Activated CD4-positive, CD25-positive, alpha-beta regulatory T cell (primary cell): ENCODE results near the gene LYZL6.
"Not testable (repeated sequence)": the region's sequence is repeated elsewhere in the genome, so short reads cannot be mapped to it uniquely, and the experiment has no call there.

Experiments used
- DNase-seq, 4 experiments: peaks; one replicate each; lab custom pipeline; 2025; lab: John Stamatoyannopoulos, UW

The LYZL6 gene

DNA sequence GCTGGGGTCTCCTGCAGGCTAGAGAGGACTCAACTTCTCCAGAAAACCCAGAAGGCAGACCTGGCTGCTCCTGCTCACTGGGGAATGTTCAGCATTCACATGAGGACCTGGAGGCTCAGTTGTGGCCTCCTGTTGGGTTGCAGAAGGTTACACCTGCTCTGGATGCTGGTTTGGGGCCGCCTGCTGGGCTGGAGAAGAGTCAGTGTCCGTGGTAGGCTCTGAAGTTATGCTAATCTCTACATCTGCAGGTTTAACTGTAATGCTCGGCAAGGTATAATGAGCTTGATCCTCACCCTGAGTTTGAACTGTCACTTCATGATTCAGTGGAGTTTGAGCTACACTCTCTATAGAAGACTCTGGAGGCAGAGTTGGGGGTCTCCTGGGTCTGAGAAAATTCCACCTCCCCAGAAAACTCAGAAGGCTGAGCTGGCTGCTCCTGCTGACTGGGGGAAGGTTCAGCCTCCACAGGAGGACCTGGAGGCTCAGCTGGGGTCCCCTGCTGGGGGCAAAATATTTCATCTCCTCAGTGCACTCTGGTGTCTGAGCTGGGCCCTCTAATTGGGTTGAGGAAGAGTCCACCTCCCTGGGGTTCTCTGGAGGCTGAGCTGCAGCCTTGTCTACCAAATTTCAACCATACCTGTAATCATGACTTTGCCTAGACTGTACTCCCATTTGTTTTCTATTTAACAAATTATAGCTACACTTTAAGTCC is 36.4 kb downstream of the LYZL6 start:
- DNase-seq, result no peak

DNA sequence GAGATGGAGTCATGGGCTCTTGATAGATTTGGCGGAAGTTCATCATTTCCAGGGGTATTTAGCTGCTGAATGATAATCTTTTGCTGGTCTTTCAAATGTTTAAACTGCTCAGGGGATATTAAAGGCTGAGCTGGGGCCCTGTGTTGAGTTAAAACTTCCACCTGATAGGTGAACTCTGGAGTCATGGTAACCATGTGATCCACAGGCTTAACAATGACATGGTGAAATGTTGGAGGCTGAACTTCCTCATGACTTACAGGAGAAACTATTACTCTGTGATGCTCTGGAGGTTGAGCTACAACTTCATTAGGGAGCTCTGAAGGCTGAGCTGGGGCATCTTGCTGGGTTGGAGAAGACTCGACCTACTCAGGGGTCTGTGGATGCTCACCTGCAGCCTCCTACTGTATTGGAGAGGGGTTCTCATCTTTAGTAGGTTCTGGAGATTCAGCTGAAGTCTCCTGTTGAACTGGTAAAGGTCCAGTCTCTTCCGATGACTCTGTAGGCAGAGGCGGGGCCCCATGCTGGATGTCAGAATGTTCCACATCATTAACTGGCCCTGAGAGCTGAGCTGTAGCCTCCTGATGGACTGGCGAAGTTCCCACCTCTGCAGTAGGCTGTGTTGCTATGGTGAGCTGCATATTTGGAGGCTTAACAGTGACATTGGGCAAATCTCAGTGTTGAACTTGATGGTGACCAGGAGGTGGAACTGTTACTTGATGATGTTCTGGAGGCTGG is 37.2 kb downstream of the LYZL6 start:
- DNase-seq, result no peak

DNA sequence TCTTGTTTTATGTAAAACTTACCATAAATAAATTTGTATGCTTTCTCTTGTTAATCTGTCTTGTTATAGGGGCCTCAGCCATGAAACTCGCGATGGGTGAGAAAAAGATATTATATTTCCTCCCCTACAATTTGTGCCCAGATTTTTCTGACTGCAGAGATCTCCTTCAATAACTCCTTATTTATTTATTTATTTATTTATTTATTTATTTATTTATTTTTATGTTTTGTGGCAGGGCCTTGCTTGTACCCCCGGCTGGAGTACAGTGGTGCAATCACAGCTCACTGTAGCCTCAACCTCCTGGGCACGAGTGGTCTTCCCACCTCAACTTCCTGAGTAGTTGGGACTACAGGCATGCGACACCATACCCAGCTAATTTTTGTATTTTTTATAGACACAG is 40.1 kb downstream of the LYZL6 start:
- no peak for DNase-seq

DNA sequence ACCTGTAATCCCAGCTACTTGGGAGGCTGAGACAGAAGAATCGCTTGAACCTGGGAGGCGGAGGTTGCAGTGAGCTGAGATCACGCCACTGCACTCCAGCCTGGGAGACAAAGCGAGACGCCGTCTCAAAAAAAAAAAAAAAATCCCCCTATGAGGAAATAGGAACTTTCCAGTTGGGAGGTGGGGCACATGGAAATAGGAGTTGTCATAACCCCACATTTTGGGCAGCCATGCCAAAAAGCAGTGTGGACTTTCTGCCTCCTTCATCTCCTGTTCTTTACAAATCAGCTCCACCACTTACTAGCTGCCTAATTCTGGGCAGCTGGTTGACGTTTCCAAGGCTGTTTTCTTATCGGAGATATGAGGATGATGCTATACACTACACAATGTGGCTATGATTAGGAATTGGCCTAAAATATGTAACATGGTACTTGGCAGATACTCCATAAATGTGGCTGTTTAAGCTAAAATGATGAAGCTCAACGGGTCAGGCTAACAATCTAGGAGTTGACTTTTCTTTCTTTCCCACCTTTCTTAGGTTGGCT is 41.8 kb downstream of the LYZL6 start:
- DNase-seq, result no peak

DNA sequence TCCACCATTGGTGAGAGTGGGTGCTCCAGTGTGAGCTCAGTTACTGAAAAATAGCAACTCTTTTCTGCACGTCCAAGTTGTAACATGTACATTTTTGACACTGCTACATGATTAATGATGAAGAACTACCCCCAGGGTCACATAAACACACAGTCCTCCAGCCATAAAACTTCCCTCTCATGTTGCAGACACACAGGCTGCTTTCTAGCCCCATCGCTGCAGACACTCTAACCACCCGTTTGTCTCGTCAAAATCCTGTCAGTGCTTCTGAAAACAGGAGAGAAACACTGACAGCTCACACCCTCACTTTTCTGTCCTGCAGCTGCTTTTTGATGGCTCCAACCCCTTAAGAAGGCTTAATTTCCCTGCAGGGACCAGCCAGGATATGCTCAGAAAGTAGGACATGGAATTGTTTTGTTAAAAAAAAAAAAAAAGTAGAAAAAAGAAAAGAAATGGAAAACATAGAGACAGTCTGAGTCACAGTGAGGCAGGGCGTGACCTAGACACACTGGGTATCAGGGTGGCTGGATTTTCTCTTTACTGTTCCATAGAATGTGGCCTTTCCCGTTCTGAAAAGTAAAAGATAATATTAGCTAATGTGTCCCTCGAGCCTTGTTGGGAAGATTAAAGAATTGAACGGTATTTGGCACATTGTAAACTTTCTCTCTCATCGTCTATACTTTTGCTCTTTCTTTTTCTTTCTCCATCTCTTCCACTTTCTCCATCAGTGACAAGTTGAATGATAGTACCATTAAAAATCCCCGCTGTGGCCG is 42.6 kb downstream of the LYZL6 start:
- DNase-seq, result no peak

DNA sequence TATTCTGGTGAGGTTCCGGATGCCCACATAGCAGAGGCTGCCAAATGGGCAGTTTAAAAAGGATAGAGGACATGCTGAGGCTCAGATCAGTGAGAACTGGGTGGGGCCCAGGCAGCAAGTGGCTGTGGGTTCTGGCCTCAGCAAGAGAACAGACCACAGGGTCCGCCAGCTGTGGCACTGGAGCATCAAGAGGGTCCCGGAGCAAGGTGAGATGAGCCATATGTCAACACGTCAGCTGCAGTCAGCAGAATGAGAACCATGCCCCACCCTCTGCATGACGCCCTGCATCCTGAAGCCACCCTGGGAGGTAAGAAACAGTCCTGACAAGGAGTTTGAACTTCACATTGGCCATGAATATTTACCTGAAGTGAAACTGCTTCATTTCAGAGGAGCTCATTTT is 43.2 kb downstream of the LYZL6 start:
- DNase-seq, result no peak

DNA sequence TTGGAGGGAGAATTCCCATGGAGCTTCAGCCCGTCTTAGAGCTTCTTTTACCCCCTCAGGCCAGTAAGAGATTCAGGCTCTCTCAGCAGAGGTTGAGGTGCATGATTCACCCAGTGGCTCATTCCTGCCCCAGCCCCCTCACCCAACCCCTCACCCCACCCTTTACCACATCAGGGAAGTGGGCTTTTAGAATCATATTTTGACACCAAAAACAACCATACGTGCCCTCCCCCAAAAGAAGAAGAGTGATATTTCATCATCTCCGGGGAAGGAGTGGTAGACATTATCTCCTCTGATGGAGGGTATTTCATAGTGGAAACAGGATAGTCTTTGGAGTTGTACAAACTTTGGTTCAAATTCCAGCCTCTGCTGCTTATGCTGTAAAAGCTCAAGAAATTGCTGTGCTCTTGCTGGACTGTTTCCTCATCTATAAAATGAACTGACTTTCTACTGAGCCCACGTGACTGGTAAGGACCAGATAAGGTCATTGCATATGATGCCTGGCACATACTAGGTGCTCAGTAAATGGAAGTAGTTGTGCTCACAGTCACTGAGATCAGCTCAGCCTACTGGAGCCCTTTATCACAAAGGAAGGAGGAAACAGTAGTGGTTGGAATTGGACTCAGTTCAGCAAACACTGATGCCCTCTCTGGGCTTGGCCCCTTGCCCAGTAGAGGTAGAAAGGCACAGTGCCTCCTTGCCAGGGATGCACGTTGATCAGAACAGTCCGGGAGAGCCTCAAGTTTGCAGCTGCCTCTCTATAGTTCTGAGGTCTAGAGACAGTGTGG is 45.0 kb downstream of the LYZL6 start:
- no peak for DNase-seq

DNA sequence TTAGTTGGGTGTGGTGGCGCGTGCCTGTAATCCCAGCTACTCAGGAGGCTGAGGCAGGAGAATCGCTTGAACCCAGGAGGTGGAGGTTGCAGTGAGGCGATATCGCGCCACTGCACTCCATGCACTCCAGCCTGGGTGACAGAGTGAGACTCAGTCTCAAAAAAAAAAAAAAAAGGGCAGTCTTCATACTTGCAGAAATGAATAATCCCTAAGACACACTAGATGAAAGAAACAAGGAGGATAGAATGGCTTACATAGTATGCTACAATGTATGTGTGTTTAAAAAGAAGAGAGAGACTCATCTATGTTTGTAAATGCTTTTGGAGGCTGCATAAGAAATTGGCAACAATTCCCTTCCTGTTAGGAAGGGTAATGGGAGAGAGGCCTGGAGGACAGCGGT is 45.7 kb downstream of the LYZL6 start:
- not testable (repeated sequence) for DNase-seq

DNA sequence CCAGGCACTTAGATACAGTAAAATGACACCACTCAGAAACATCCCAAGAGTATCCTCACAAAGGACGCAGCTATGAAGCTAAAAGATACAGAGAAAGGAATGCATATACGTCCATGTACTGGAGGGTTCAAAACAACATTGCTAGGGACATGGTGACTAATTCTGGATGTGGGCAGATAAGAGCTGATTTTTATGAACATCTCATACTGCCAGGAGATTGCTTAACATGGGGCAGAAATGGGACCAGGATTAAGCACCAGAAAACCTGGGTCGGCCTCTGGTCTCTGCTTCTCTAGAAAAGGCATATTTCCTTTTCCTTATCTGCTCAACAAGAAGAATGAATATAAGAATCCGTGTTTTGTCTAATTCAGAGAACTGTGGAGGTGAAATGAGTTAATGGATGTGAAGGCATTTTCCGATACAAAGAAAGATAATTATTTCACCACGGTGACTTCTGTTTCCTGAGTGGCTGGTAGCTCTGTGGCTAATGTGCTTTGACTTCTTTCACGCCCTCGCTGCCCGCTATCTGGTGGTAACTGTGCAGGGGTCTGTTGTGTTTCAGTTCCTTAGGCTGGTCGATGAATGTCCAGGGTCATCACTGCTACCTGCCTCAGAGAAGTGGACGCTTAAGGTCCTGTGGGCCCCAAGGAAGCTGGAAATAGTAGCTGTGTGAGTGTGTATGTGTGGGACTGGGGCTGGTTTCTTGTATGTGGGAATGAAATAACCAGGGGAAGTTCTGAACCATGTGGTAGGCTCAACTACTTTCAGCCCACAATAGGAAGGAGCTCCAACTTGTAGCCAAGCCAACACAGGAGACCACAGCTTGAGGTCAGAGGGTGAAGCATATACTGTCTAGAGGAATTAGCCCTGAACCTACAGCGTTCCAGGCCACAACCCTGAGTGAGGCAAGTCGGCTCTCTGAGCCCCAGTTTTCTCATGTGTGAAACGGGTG is 47.6 kb downstream of the LYZL6 start:
- no peak for DNase-seq

DNA sequence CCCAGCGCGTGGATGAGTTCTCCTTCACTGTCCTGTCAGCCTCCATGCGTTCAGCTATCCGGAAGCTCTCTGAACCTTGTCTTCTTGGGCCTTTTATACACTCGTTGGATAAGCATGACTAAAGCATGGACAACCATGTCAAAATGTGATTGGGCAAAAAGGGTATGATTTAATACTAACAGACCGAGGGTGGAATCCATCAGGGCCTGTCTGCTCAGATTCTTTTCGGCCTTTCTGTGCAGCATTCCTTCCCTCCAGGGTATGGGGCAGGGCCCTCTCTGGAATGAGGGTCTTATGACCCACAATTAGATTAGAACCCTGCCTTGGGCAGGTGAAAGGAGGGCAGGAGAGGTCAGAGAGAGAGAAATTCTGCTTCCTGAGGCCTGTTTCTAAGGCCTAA is 49.3 kb downstream of the LYZL6 start:
- DNase-seq, result no peak

DNA sequence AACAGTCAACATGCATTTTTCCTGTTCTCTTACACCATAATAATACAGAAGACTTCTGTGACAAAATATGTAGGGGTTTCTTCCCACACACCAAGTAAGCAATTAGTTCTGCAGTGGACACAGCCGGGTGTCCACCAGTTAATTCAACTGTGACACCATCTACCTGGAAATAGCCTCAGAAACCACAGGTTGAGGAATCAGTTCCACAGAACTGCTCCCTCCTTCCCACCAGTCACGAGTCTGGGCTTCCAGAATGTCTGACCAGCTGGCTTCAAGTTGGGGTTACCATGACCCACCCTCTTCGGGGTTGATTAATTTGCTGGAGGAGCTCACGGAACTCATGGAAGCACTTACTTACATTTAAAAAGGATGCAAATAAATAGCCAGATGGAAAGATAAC is 49.8 kb downstream of the LYZL6 start:
- no peak for DNase-seq

DNA sequence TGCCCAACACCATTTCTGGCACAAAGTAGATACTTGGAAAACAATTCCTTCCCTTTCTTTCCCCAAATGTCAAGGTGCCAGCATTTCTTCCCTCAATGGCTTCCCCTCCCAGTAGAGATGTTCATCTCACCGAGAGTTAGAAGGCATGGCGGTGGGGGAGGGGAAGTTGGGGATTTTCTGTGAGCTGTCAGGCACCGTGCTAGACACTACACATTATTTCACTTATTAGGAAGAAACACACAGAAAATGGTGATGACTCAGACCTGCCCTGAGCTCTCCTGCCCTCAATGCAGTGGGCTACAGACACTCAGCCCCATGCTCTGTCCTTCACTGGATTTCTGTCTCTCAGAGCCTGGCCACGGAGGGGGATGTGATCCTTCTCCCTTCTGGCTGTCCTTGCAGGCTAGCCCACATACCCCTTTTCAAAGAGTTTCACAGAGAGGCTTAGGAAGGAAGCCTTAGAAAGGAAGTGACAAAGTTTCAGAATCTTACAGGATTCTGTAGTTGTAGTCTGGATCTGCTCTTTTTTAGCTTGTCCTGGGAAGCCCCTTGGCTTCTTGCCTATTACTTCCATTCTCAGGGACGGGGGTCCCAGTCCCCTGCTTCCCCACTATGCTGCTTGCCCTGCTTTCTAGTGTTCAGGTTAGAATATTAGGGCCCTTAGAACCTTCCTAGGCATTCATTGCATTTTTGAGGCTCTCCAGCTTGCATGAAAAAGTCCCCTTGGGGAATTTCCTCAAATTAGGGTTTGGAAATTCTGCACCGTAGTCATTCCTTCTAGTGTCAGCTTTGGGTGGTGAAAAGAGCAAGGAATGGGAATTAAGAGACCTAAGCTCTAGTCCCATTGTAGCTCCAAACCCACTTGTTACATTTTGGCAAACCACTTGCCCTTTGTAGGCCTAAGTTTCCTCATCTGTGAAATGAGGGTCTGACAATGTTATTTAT is 51.1 kb downstream of the LYZL6 start:
- DNase-seq, result peak in 1 of 4 experiments; percentile 21

DNA sequence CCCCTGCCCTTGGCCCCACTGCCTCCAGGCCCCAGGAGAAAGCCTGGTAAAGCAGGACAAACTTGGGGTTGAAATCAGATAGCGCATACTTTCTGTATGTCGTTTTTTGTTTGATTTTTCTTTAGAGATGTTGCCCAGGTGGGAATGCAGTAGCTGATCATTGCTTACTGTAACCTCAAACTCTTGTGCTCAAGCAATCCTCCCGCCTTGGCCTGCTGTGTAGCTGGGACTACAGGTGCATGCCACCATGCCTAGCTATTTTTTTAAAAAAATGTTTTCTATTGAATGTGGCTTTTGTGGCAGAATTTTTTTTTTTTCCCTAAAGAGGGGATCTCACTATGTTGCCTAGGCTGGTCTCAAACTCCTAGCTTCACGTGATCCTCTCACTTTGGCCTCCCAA is 52.2 kb downstream of the LYZL6 start:
- DNase-seq, result no peak

DNA sequence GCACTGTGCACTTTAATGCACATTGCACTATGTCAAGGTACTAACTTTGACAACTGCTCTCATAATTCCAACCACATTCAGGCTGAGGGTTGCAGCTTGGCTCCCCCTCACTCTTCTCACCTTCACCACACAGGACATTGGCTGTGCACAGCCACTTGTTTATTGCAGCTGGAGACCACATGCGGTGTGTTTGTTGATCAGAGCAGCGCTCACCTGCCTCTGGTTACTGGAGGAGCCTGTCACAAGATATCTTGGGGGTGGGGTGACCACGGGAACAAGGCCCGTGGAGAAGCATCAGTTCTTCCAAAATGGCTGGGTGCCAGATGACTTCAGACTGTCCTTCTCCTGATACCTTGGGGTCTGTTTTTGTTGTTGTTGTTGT is 52.7 kb downstream of the LYZL6 start:
- DNase-seq, result no peak

DNA sequence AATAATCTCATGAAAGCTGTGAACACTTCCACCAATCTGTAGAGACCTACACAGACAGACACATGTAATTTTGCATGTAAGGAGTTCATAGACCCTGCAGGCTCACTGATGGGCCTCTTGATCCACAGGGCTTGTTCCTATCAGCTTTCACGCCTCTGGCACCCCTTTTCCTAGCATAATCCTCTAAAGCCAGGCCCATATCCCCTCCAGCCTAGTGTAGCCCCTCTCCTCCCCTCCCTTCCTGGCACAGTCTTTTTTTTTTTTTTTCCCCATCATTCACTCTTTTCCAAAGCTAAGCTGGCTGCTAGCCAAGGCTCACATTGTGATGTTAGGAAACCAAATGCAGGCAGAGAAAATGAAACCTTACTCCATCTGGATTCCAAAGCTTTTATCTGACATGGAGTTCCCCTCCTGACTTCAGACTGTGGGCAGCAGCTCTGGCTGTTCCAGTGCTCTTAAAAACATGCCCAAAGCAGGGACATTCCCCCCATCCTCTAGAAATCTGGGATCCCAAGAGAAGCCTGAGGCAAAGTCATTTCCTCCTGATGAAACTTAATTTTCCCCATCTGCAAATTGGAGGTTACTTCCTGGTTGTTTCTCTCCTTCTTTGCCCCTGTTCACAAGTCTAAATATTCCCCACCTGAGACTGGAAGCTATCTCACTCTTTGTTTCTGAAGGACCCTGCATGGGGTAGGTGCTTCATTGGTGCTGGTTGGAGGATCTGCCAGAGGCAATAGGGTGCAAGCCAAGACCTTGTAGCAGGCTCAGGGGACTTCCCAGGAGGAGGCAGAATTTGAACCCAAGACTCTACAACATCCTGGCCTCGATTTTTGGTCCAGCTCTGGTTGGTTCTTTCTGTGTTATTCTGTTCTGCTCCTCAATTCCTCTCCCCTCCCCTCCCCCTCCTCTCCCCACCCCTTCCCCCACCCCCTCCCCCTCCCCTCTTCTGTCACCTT is 53.4 kb downstream of the LYZL6 start:
- no peak for DNase-seq

DNA sequence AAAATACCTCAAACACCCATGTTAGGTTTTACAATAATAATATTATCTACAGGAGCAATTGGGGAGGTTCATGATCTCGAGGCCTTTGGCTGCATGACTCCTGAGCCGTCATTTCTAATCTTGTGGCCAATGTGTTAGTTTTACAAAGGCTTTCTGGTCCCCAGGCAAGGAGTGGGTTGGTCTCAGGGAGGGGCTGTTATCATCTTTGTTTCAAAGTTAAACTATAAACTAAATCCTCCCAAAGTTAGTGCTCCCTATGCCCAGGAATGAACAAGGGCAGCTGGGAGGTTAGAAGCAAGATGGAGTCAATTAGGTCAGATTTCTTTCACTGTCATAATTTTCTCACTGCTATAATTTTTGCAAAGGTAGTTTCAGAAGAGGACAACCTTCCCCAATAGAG is 54.3 kb downstream of the LYZL6 start:
- no peak for DNase-seq
